Left ventricle myocardium inferior (tissue), 1 donor: Measurements from ENCODE around the gene MCUB. TPM values are rescaled to one million over a fixed set of nuclear protein-coding genes. Genes with fewer than 3 reads are reported as not detected.
"Not testable (repeated sequence)": the region's sequence is repeated elsewhere in the genome, so short reads cannot be mapped to it uniquely, and the experiment has no call there.

ENCODE experiments used
- DNase-seq: peaks from one replicate; pipeline ENCODE4 v3.0.0-alpha.2; 2020
- H3K27ac ChIP-seq: fragments of 200-600 bp; replicated peaks from 2 replicates; pipeline ENCODE4 v1.8.0; 2021
- H3K27me3 ChIP-seq: fragments of 200-600 bp; 2 replicates; pipeline ENCODE4 v1.8.0; 2021; ENCODE audit warnings: low read depth
- H3K36me3 ChIP-seq: fragments of 200-600 bp; 2 replicates; pipeline ENCODE4 v1.8.0; 2021
- H3K4me1 ChIP-seq: fragments of 200-600 bp; 2 replicates; pipeline ENCODE4 v1.8.0; 2021
- H3K4me3 ChIP-seq: fragments of 200-600 bp; 2 replicates; pipeline ENCODE4 v1.8.0; 2021; ENCODE audit warnings: mild to moderate bottlenecking, moderate library complexity
- H3K9me3 ChIP-seq: fragments of 200-600 bp; replicated peaks from 2 replicates; pipeline ENCODE4 v1.8.0; 2021
- CTCF ChIP-seq: fragments of 200-600 bp; IDR thresholded peaks from 2 replicates; pipeline ENCODE4 v1.8.0; 2021; ENCODE audit warnings: antibody characterized with exemption, mild to moderate bottlenecking, borderline replicate concordance
- intact Hi-C: fragments of 100-400 bp; cut with micrococcal nuclease; formaldehyde crosslinking; loops from one replicate; pipeline ENCODE4 v1.11.0; 2022
- total RNA-seq: library from RNA; stranded (reverse); fragmentation: NEBNext Ultra II Directional; extraction: Animal tissue kit (Norgen Biotek cat#: 25700); gene quantifications from one replicate; pipeline ENCODE4 v1.2.1, GENCODE V29; 2021
- donor health status: DM: no; HTN: yes; CAD: no; lungs with severe emphysema.

Gene MCUB
- total RNA-seq, 1 donor from 2014 or later = 3.3 TPM

GRCh38 chr4:109589119-109589518, 29.1 kb downstream of the MCUB start:
- no peak for TF ChIP-seq CTCF
- no peaks in the 10 kb centered on the region for H3K36me3 ChIP-seq
- peaks cover 8% of the 10 kb centered on the region for H3K9me3 ChIP-seq
- H3K4me1 ChIP-seq = peaks cover 21% of the 10 kb centered on the region
- H3K27ac ChIP-seq = no peak overlapping the region
- no peak for DNase-seq
- intact Hi-C loops = no loop called here
- no peaks in the 10 kb centered on the region for H3K27me3 ChIP-seq
- no peak overlapping the region for H3K4me3 ChIP-seq

GRCh38 chr4:109589605-109590004, 29.6 kb downstream of the MCUB start:
- no peak for TF ChIP-seq CTCF

GRCh38 chr4:109590905-109591304, 30.9 kb downstream of the MCUB start:
- Histone ChIP-seq H3K27ac (no peak overlapping the region), H3K27me3 (no peaks in the 10 kb centered on the region), H3K4me1 (peaks cover 21% of the 10 kb centered on the region), H3K4me3 (no peak overlapping the region), H3K36me3 (no peaks in the 10 kb centered on the region), H3K9me3 (peaks cover 8% of the 10 kb centered on the region)
- DNase-seq = no peak
- no peak for TF ChIP-seq CTCF
- intact Hi-C loops = no loop called here

More at GRCh38 chr4:109589605-109590004, 29.6 kb downstream of the MCUB start:
- DNase-seq = no peak
- Histone ChIP-seq H3K27ac (no peak overlapping the region), H3K4me3 (no peak overlapping the region), H3K4me1 (peaks cover 21% of the 10 kb centered on the region), H3K9me3 (peaks cover 8% of the 10 kb centered on the region), H3K27me3 (no peaks in the 10 kb centered on the region), H3K36me3 (no peaks in the 10 kb centered on the region)
- intact Hi-C loops = no loop called here

GRCh38 chr4:109592367-109592766, 32.3 kb downstream of the MCUB start:
- no peak for TF ChIP-seq CTCF
- H3K9me3 ChIP-seq = no peaks in the 10 kb centered on the region
- intact Hi-C loops = no loop called here
- H3K4me1 ChIP-seq = peaks cover 21% of the 10 kb centered on the region
- no peaks in the 10 kb centered on the region for H3K36me3 ChIP-seq
- DNase-seq = no peak
- H3K27me3 ChIP-seq = no peaks in the 10 kb centered on the region
- no peak overlapping the region for H3K4me3 ChIP-seq
- no peak overlapping the region for H3K27ac ChIP-seq

GRCh38 chr4:109595123-109595522, 35.1 kb downstream of the MCUB start:
- H3K4me3 ChIP-seq, H3K27me3 ChIP-seq, H3K4me1 ChIP-seq, H3K36me3 ChIP-seq, intact Hi-C loops, DNase-seq, H3K27ac ChIP-seq, H3K9me3 ChIP-seq: not testable (repeated sequence)

- DNase-seq, H3K9me3 ChIP-seq, H3K4me1 ChIP-seq, H3K36me3 ChIP-seq, H3K27ac ChIP-seq, intact Hi-C loops, H3K4me3 ChIP-seq, H3K27me3 ChIP-seq: not testable (repeated sequence)
These were observed 36.5 kb downstream of the MCUB start for GRCh38 chr4:109596420-109597085.
